Sigmoid colon (tissue), 7 donors: ENCODE data around the gene CCDC57. TPM values are rescaled to one million over a fixed set of nuclear protein-coding genes. Genes with fewer than 3 reads are reported as not detected.

Experiments
- DNase-seq: peaks from one replicate; pipeline ENCODE4 v3.0.0-alpha.2; 2019
- H3K27ac ChIP-seq, 4 donors: fragments of 200-600 bp; sonication (generic); one replicate each; pipeline ENCODE4 v1.5.1; 2016 to 2019; ENCODE audit warnings: mild to moderate bottlenecking in 1 of 4
- H3K27me3 ChIP-seq, 3 donors: fragments of 200-600 bp; sonication (generic); one replicate each; pipeline ENCODE4 v1.5.1; 2019; ENCODE audit warnings: mild to moderate bottlenecking in 1 of 3
- H3K36me3 ChIP-seq, 4 donors: fragments of 200-600 bp; sonication (generic); one replicate each; pipeline ENCODE4 v1.5.1; 2016 to 2019
- H3K4me1 ChIP-seq, 4 donors: fragments of 200-600 bp; sonication (generic); one replicate each; pipeline ENCODE4 v1.5.1; 2017 to 2019
- H3K4me3 ChIP-seq, 4 donors: fragments of 200-600 bp; sonication (generic); one replicate each; pipeline ENCODE4 v1.5.1; 2017 to 2019; ENCODE audit warnings: mild to moderate bottlenecking in 2 of 4, moderate library complexity in 1 of 4
- H3K9me3 ChIP-seq, 4 donors: fragments of 200-600 bp in 3 of 4; sonication (generic) in 3 of 4; one replicate each; pipeline versions ENCODE4 v1.5.1 to v1.6.1; 2013 to 2019
- EP300 ChIP-seq, 4 donors: sonication (generic); formaldehyde crosslinking; IDR thresholded peaks; one replicate each; pipeline ENCODE4 v1.6.1; 2017; ENCODE audit warnings: antibody characterized with exemption in 4 of 4
- POLR2A ChIP-seq, 2 donors: fragments of 450-650 bp; IDR thresholded peaks; one replicate each; pipeline ENCODE4 v1.6.1; 2016; ENCODE audit warnings: antibody characterized with exemption in 2 of 2, mild to moderate bottlenecking in 2 of 2, moderate library complexity in 2 of 2
- POLR2AphosphoS5 ChIP-seq, 4 donors: sonication (generic); formaldehyde crosslinking; IDR thresholded peaks; one replicate each; pipeline ENCODE4 v1.6.1; 2017; ENCODE audit warnings: antibody characterized with exemption in 4 of 4
- WGBS, 2 donors: extraction: QIAGEN DNeasy Blood & Tissue Kit; methylation state at CpG; one replicate each; pipeline ENCODE4 v1.1.7; 2013; 5-methylcytosine and 5-hydroxymethylcytosine counted together
- intact Hi-C: fragments of 100-400 bp; cut with DNase I; formaldehyde crosslinking; loops from one replicate; pipeline ENCODE4 v1.15.1; 2023
- polyA plus RNA-seq, 3 donors: library from polyadenylated mRNA; stranded (reverse); fragments of 200-250 nt; gene quantifications; one replicate each; pipeline ENCODE4 v1.2.3, GENCODE V29; 2013
- total RNA-seq, 4 donors: library from RNA; depleted of rRNA; stranded (reverse); fragments of >200 nt; gene quantifications; one replicate each; pipeline ENCODE4 v1.1.0, GENCODE V29; 2016
- TF ChIP-seq, protein P1 (sequence below), 4 experiments: fragments of 450-650 bp in 3 of 4; fragments of 200-600 bp in 1 of 4; IDR thresholded peaks; one replicate each; pipeline ENCODE4 v1.5.1; 2016 to 2019; ENCODE audit warnings: antibody characterized with exemption in 4 of 4, mild to moderate bottlenecking in 3 of 4, moderate library complexity in 2 of 4
- donor health status: healthy with polysubstance abuse.
- donor health status: Bipolar disorder and iron deficiency.
- donor health status: healthy.

The CCDC57 gene
- total and polyA plus RNA-seq, 7 donors = 13.3 to 47.8 (median 24.4) TPM

- TF ChIP-seq, protein P1, sequence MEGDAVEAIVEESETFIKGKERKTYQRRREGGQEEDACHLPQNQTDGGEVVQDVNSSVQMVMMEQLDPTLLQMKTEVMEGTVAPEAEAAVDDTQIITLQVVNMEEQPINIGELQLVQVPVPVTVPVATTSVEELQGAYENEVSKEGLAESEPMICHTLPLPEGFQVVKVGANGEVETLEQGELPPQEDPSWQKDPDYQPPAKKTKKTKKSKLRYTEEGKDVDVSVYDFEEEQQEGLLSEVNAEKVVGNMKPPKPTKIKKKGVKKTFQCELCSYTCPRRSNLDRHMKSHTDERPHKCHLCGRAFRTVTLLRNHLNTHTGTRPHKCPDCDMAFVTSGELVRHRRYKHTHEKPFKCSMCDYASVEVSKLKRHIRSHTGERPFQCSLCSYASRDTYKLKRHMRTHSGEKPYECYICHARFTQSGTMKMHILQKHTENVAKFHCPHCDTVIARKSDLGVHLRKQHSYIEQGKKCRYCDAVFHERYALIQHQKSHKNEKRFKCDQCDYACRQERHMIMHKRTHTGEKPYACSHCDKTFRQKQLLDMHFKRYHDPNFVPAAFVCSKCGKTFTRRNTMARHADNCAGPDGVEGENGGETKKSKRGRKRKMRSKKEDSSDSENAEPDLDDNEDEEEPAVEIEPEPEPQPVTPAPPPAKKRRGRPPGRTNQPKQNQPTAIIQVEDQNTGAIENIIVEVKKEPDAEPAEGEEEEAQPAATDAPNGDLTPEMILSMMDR (IDR thresholded peaks at IDR 0.05) = no peak
- TF ChIP-seq POLR2AphosphoS5 (IDR thresholded peaks at IDR 0.05) (no peak), EP300 (IDR thresholded peaks at IDR 0.05) (no peak), POLR2A (IDR thresholded peaks at IDR 0.05) (no peak)
- H3K27ac ChIP-seq = no peak overlapping the region
- WGBS, 2 donors = 75 to 86% methylated on average over 13 of the region's 13 CpGs
- no peaks in the 10 kb centered on the region for H3K27me3 ChIP-seq
- DNase-seq = no peak
- H3K4me3 ChIP-seq = no peak overlapping the region
- no peaks in the 10 kb centered on the region for H3K9me3 ChIP-seq
- intact Hi-C loops = loop anchor here (10.0 kb wide), 1 partner anchor 214 kb away; the partner anchor contains the start of genes HEXD and OGFOD3
- H3K36me3 ChIP-seq = peaks cover 0 to 31% (median 15%) of the 10 kb centered on the region in 4 donors
- peaks cover 0 to 14% (median 6%) of the 10 kb centered on the region in 4 donors for H3K4me1 ChIP-seq
These were observed 11.7 kb downstream of the CCDC57 start for GRCh38 chr17:82200743-82201497.

DNA sequence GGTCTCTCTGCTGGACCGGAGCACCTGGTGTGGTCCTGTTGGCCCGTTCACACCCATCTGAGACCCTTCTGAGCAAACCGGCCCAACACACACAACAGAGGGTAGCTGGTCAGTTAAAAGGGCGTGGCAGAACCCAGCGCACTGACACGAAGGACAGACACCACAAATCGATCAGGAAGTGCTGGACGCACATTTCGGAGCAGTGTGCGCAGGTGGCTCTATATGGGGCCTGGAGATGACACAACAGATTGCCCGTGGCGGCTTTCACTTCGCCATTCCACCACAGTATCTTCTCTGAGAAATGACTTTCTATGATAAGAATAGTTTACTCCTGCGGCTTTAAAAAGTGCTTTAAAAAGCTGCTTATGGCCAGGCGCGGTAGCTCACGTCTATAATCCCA lies 12.5 kb downstream of the CCDC57 start:
- intact Hi-C loops = loop anchor here (10.0 kb wide), 1 partner anchor 215 kb away; the partner anchor contains the start of genes HEXD and OGFOD3
- H3K27me3 ChIP-seq = no peaks in the 10 kb centered on the region
- H3K27ac ChIP-seq = no peak overlapping the region
- no peak overlapping the region for H3K4me3 ChIP-seq
- peaks cover 0 to 33% (median 15%) of the 10 kb centered on the region in 4 donors for H3K36me3 ChIP-seq
- DNase-seq = no peak
- 89 to 93% methylated on average over 17 of the region's 17 CpGs for WGBS, 2 donors
- TF ChIP-seq POLR2AphosphoS5 (IDR thresholded peaks at IDR 0.05) (no peak), EP300 (IDR thresholded peaks at IDR 0.05) (no peak), POLR2A (IDR thresholded peaks at IDR 0.05) (no peak)
- TF ChIP-seq, protein P1 (IDR thresholded peaks at IDR 0.05) = no peak
- peaks cover 0 to 15% (median 5%) of the 10 kb centered on the region in 4 donors for H3K4me1 ChIP-seq
- H3K9me3 ChIP-seq = no peaks in the 10 kb centered on the region

- intact Hi-C loops = no loop called here
- H3K4me3 ChIP-seq = no peak overlapping the region
- H3K27me3 ChIP-seq = no peaks in the 10 kb centered on the region
- no peaks in the 10 kb centered on the region for H3K9me3 ChIP-seq
- peaks cover 0 to 40% (median 18%) of the 10 kb centered on the region in 4 donors for H3K36me3 ChIP-seq
- DNase-seq = no peak
- 94 to 96% methylated on average over 12 of the region's 12 CpGs for WGBS, 2 donors
- no peak overlapping the region for H3K27ac ChIP-seq
- no peak for TF ChIP-seq EP300 (IDR thresholded peaks at IDR 0.05)
- H3K4me1 ChIP-seq = peaks cover 0 to 19% (median 5%) of the 10 kb centered on the region in 4 donors
These were observed 13.1 kb downstream of the CCDC57 start for GRCh38 chr17:82199496-82199895.

DNA sequence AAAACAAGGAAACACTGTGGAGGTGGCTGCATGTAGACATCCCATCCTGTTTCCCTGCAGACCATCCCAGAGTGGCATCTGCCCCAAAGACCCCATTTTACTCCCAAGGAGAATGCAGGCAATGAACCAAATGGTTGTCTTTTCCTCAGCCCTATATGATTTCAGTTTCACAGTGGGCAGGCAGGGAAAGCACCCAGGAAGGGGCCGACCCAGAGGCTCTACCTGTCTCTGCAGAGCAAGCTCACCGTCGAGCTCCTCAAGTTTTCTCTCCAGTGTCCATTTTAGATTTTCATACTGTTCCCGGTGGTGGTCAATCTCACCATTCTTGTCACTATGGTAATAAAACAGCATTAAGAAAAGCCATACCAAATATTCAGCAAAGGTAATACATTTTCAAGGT lies 14.6 kb downstream of the CCDC57 start:
- Histone ChIP-seq H3K27ac (no peak overlapping the region), H3K36me3 (peaks cover 0 to 54% (median 21%) of the 10 kb centered on the region in 4 donors), H3K4me1 (peaks cover 0 to 32% (median 9%) of the 10 kb centered on the region in 4 donors), H3K9me3 (no peaks in the 10 kb centered on the region), H3K4me3 (no peak overlapping the region), H3K27me3 (no peaks in the 10 kb centered on the region)
- intact Hi-C loops = no loop called here
- 86 to 93% methylated on average over 4 of the region's 4 CpGs for WGBS, 2 donors
- no peak for DNase-seq
- TF ChIP-seq EP300 (IDR thresholded peaks at IDR 0.05) (no peak), POLR2AphosphoS5 (IDR thresholded peaks at IDR 0.05) (no peak), POLR2A (IDR thresholded peaks at IDR 0.05) (no peak)
- TF ChIP-seq, protein P1 (IDR thresholded peaks at IDR 0.05) = no peak
